ENCODE measurements around the gene RNASE9. TPM values are rescaled to one million over a fixed set of nuclear protein-coding genes. Genes with fewer than 3 reads are reported as not detected.

RNASE9 gene
- total and polyA plus RNA-seq, 2 of the 4 experiments (the other 2 are of a cell fraction): not detected

DNA sequence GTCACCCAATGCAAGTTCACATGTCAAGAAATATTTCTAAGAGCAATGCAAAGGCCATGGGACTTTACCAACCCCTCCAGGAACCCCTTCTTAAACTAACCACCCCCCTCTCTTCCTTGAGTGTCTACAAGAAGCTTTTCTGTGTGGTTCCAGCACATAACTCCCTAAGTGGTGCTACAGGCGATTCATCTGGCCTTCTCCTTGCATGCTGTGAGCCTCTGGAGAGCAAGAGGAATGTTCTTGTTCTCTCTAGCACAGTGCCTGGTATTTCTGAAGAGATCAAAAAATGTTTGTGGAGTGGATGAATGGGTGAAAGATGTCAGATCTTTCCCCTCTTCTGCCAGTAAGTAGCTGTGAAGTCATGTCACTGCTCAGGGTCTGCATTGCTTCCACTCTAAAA lies 36.3 kb upstream of the RNASE9 start:
- intact Hi-C loops (cut with micrococcal nuclease): no loop called here
- dilution Hi-C loops (cut with HindIII; ENCODE audit: low sequenced_read_pairs, unreplicated experiment): no loop called here
- H3K23ac ChIP-seq (ENCODE audit: low read depth, low read length): no peak overlapping the region
- no peaks in the 10 kb centered on the region for H3K36me3 ChIP-seq (ENCODE audit: control insufficient read depth, insufficient read depth, low read length)
- no peak overlapping the region for H3K9ac ChIP-seq (ENCODE audit: low read depth, low read length)
- ATAC-seq (ENCODE audit: low read depth) (no peak), DNase-seq (no peak)
- no peak overlapping the region for H3K4me2 ChIP-seq (ENCODE audit: low read depth, low read length)
- no peak overlapping the region for H2BK120ac ChIP-seq (ENCODE audit: low read depth, low read length)
- no peaks in the 10 kb centered on the region for H3K27me3 ChIP-seq (ENCODE audit: control insufficient read depth, insufficient read depth, low read length)
- no TSS peak for BruUV-seq (replicated peaks)
- no peak overlapping the region for H4K5ac ChIP-seq (ENCODE audit: low read depth, low read length)
- H3K27ac ChIP-seq (ENCODE audit: insufficient read depth, low read length): no peak overlapping the region
- H3K18ac ChIP-seq (ENCODE audit: low read depth, low read length): no peak overlapping the region
- POLR2A ChIA-PET (ENCODE audit: unreplicated experiment): no interaction called here
- no peak overlapping the region for H2AK9ac ChIP-seq (replicated peaks; ENCODE audit: low read depth, low read length, poor library complexity)
- no peak overlapping the region for H3K56ac ChIP-seq (ENCODE audit: extremely low read depth, insufficient read depth, low read length)
- no peaks in the 10 kb centered on the region for H4K20me1 ChIP-seq (ENCODE audit: insufficient read depth, low read length)
- no peaks in the 10 kb centered on the region for H3K9me3 ChIP-seq (ENCODE audit: control insufficient read depth, insufficient read depth, low read length)
- no peaks in the 10 kb centered on the region for H3K79me1 ChIP-seq (ENCODE audit: low read depth in 1 of 2, low read length in 2 of 2)
- WGBS, 2 experiments (ENCODE audit: extremely low coverage in 2 of 2, insufficient read length in 1 of 2): no CpG with 5 or more reads among the region's 1 CpG
- no peak overlapping the region for H2BK5ac ChIP-seq (ENCODE audit: low read depth, low read length, poor library complexity, severe bottlenecking)
- H2BK20ac ChIP-seq (ENCODE audit: low read depth, low read length): no peak overlapping the region
- no peak overlapping the region for H3K14ac ChIP-seq (replicated peaks; ENCODE audit: low read depth, low read length)
- no peak overlapping the region for H4K91ac ChIP-seq (ENCODE audit: insufficient read depth, low read depth, low read length)
- no peak overlapping the region for H3K4me3 ChIP-seq (ENCODE audit: insufficient read depth, low read depth, low read length)
- no peaks in the 10 kb centered on the region for H3K9me1 ChIP-seq (ENCODE audit: insufficient read depth, low read length)
- TF ChIP-seq RCOR1 (IDR thresholded peaks at IDR 0.05; ENCODE audit: insufficient replicate concordance, low read length): no peak
- no peak for TF ChIP-seq POLR2A (IDR thresholded peaks at IDR 0.05; ENCODE audit: low read depth, low read length)
- no peak for TF ChIP-seq MXI1 (IDR thresholded peaks at IDR 0.05; ENCODE audit: borderline replicate concordance, low read depth, low read length)
- TF ChIP-seq MAZ (IDR thresholded peaks at IDR 0.05; ENCODE audit: borderline replicate concordance, low read depth, low read length): no peak
- TF ChIP-seq MAFK (IDR thresholded peaks at IDR 0.05; ENCODE audit: low read depth, low read length): no peak
- TF ChIP-seq FOS (IDR thresholded peaks at IDR 0.05; ENCODE audit: low read depth, low read length): no peak
- no peak for TF ChIP-seq CTCF (conservative IDR thresholded peaks at IDR 0.05; ENCODE audit: low read depth, low read length)
- TF ChIP-seq ELK1 (IDR thresholded peaks at IDR 0.05; ENCODE audit: borderline replicate concordance, low read depth, low read length): no peak
- no peaks in the 10 kb centered on the region for H3K4me1 ChIP-seq (ENCODE audit: control insufficient read depth, insufficient read depth, low read length)
- no peak overlapping the region for H2AK5ac ChIP-seq (ENCODE audit: low read depth, low read length)
- CTCF ChIA-PET: no interaction called here
- no peak overlapping the region for H2AFZ ChIP-seq (replicated peaks; ENCODE audit: low read length, poor library complexity)
- in situ Hi-C loops (cut with MboI; ENCODE audit: low sequenced_read_pairs): no loop called here
- H4K8ac ChIP-seq (ENCODE audit: low read depth in 2 of 2, low read length in 2 of 2): no peak overlapping the region
- no peak overlapping the region for H2BK15ac ChIP-seq (ENCODE audit: low read depth, low read length)
- no peak overlapping the region for H3K4ac ChIP-seq (ENCODE audit: low read depth, low read length)
